Type B pancreatic cell (in vitro differentiated cells): ENCODE results near the gene CHN2. TPM values are rescaled to one million over a fixed set of nuclear protein-coding genes. Genes with fewer than 3 reads are reported as not detected.

Experiments used
- DNase-seq: peaks from one replicate; pipeline ENCODE4 v3.0.0; 2021; ENCODE audit warnings: mixed read lengths; ENCODE audit not compliant: unreplicated experiment; ENCODE audit errors: extremely low spot score
- H3K27ac Mint-ChIP-seq: 2 replicates; pipeline ENCODE4 v1.8.0; 2021; ENCODE audit warnings: mild to moderate bottlenecking, mixed read lengths
- H3K27me3 Mint-ChIP-seq: 2 replicates; pipeline ENCODE4 v1.8.0; 2021; ENCODE audit warnings: mixed read lengths
- H3K36me3 Mint-ChIP-seq: 2 replicates; pipeline ENCODE4 v1.8.0; 2021; ENCODE audit warnings: mixed read lengths
- H3K4me1 Mint-ChIP-seq: one replicate; pipeline ENCODE4 v1.8.0; 2021; ENCODE audit warnings: mixed read lengths; ENCODE audit not compliant: unreplicated experiment
- H3K4me3 Mint-ChIP-seq: 2 replicates; pipeline ENCODE4 v1.8.0; 2021; ENCODE audit warnings: mild to moderate bottlenecking, mixed read lengths
- H3K9me3 Mint-ChIP-seq: 2 replicates; pipeline ENCODE4 v1.8.0; 2021; ENCODE audit warnings: mixed read lengths
- CTCF ChIP-seq: fragments of 200-600 bp; sonication (generic); conservative IDR thresholded peaks from 2 replicates; pipeline ENCODE4 v1.5.0; 2021; ENCODE audit warnings: antibody characterized with exemption, mild to moderate bottlenecking
- total RNA-seq: library from RNA; stranded (reverse); gene quantifications from 2 replicates; pipeline ENCODE4 v1.2.1, GENCODE V29; 2021; ENCODE audit warnings: low replicate concordance

The CHN2 gene
- total RNA-seq, 1 donor from 2014 or later, result 19.7 TPM

- H3K4me1 Mint-ChIP-seq, result peaks cover 23% of the 10 kb centered on the region
- H3K4me3 Mint-ChIP-seq, result no peak overlapping the region
- TF ChIP-seq CTCF, result no peak
- H3K9me3 Mint-ChIP-seq, result peaks cover 11% of the 10 kb centered on the region
- H3K27me3 Mint-ChIP-seq, result no peaks in the 10 kb centered on the region
- no peak overlapping the region for H3K27ac Mint-ChIP-seq
- peaks cover 6% of the 10 kb centered on the region for H3K36me3 Mint-ChIP-seq
- DNase-seq, result no peak
These were observed 127.6 kb downstream of the CHN2 start for GRCh38 chr7:29322023-29322712.

GRCh38 chr7:29325476-29325875 is 130.9 kb downstream of the CHN2 start:
- no peak for TF ChIP-seq CTCF
- Mint-ChIP-seq H3K36me3 (peaks cover 6% of the 10 kb centered on the region), H3K27me3 (no peaks in the 10 kb centered on the region), H3K4me3 (no peak overlapping the region), H3K9me3 (peaks cover 11% of the 10 kb centered on the region), H3K27ac (no peak overlapping the region), H3K4me1 (peaks cover 27% of the 10 kb centered on the region)
- DNase-seq, result no peak

GRCh38 chr7:29326864-29327263 is 132.3 kb downstream of the CHN2 start:
- peaks cover 11% of the 10 kb centered on the region for H3K9me3 Mint-ChIP-seq
- no peak for DNase-seq
- H3K27ac Mint-ChIP-seq, result peak overlapping the region; percentile 2
- H3K27me3 Mint-ChIP-seq, result no peaks in the 10 kb centered on the region
- H3K36me3 Mint-ChIP-seq, result peaks cover 6% of the 10 kb centered on the region
- H3K4me1 Mint-ChIP-seq, result peaks cover 22% of the 10 kb centered on the region
- no peak for TF ChIP-seq CTCF
- no peak overlapping the region for H3K4me3 Mint-ChIP-seq

GRCh38 chr7:29327455-29327854 is 132.9 kb downstream of the CHN2 start:
- Mint-ChIP-seq H3K27me3 (no peaks in the 10 kb centered on the region), H3K27ac (peak overlapping the region; percentile 88), H3K4me3 (no peak overlapping the region), H3K9me3 (peaks cover 11% of the 10 kb centered on the region), H3K36me3 (peaks cover 6% of the 10 kb centered on the region), H3K4me1 (peaks cover 27% of the 10 kb centered on the region)
- no peak for DNase-seq
- TF ChIP-seq CTCF, result no peak

- peaks cover 6% of the 10 kb centered on the region for H3K36me3 Mint-ChIP-seq
- H3K27me3 Mint-ChIP-seq, result no peaks in the 10 kb centered on the region
- H3K4me3 Mint-ChIP-seq, result no peak overlapping the region
- H3K9me3 Mint-ChIP-seq, result peaks cover 11% of the 10 kb centered on the region
- H3K27ac Mint-ChIP-seq, result peak overlapping the region; percentile 88
- peaks cover 31% of the 10 kb centered on the region for H3K4me1 Mint-ChIP-seq
- DNase-seq, result no peak
- no peak for TF ChIP-seq CTCF
These were observed 133.5 kb downstream of the CHN2 start for GRCh38 chr7:29328045-29328444.
